Measurements from ENCODE around the gene ZNG1A.
"Not testable (repeated sequence)": the region's sequence is repeated elsewhere in the genome, so short reads cannot be mapped to it uniquely, and the experiment has no call there.

Gene ZNG1A

GRCh38 chr9:178970-179383, at the start of gene ZNG1A:
Gene ZNG1A, minus strand, starts transcription at chr9:179056. Its CDS starts 87 bp downstream, at chr9:178969.
- not testable (repeated sequence) for H3K9ac ChIP-seq (ENCODE audit: insufficient read length); H3K9me3 ChIP-seq (ENCODE audit: low read depth, low read length); DNase-seq (ENCODE audit: low read depth, low spot score); H3K36me3 ChIP-seq (ENCODE audit: insufficient read depth, low read length); H3K27ac ChIP-seq
- peak within 1 kb of the TSS; percentile 58 for H3K4me3 ChIP-seq

DNA sequence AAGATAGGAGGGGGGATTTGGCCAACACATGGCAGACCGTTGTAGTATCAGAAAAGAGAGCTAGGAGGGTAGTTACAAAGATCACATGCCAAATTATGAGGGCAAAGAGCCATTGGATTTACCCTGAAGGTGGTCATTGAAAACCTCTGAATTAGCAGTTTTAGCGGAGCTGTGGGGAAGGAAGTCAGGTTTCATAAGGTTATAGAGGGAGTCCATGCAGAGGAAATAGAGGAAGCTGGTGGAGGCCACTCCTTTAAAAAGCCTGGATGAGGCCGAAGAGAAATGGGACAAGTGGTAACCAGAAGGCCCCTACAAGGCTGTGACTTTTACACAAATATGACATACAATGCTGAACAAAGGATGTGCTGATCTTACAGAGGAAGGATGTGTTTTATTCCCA, 49.0 kb upstream of the ZNG1A start:
- no peaks in the 10 kb centered on the region for H3K36me3 ChIP-seq (ENCODE audit: insufficient read depth, low read length)
- H3K27ac ChIP-seq, result no peak overlapping the region
- TF ChIP-seq FOXP2 (optimal IDR thresholded peaks at IDR 0.05; ENCODE audit: control extremely low read depth, extremely low read length, insufficient read depth), result no peak
- TF ChIP-seq POLR2AphosphoS5 (IDR thresholded peaks at IDR 0.05; ENCODE audit: borderline replicate concordance, low read depth, low read length), result no peak
- no peak for TF ChIP-seq EZH2 (IDR thresholded peaks at IDR 0.05)
- H3K4me3 ChIP-seq, result no peak overlapping the region
- no peaks in the 10 kb centered on the region for H3K9me3 ChIP-seq (ENCODE audit: low read depth, low read length)
- no peak for DNase-seq (ENCODE audit: low read depth, low spot score)
- H3K9ac ChIP-seq (ENCODE audit: insufficient read length), result no peak overlapping the region

DNA sequence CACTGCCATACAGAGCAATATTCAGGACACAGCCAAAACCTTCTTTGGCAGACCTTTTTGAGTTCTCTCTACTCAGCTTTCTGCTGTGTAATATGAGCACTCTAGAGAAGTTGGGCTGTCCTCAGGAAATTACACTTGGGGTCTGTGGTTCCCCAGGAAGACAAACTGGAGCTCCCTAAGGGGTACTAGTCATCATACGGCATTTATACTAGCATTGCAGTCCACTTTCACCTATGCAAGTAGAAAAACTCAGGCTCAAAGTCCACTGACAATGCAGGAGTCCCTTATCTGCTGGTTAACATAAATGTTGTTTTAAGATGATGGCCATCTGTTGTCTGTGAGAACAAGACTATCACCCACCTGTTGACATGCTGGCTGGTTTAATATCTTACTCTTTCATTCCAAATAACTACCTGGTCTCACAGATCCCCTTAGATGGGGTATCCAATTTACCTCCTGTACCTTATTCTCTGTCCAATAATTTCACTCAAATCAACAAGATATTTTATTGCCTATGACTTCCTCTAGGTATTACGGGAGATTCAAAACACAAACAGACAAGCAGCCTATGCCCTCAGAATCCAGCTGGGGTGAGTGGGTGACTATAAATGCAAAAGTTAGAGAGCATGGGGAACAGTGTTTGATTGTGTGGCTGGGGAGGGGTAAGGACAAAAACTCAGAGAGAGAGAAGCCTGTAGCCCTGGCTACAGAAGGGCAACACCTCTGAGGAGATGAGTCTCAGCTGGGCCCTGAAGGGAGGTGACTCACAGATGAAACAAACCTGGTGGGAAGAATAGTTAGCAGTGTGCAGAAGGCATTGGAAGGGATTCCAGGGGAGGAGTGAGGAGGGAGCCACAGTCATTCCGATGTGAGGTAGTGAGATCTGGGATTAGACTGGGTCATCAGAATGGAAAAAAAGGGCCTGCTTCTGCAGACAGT, 46.0 kb upstream of the ZNG1A start:
- Histone ChIP-seq H3K36me3 (ENCODE audit: insufficient read depth, low read length) (no peaks in the 10 kb centered on the region), H3K9me3 (ENCODE audit: low read depth, low read length) (no peaks in the 10 kb centered on the region), H3K27ac (no peak overlapping the region), H3K9ac (ENCODE audit: insufficient read length) (no peak overlapping the region), H3K4me3 (no peak overlapping the region)
- TF ChIP-seq POLR2AphosphoS5 (IDR thresholded peaks at IDR 0.05; ENCODE audit: borderline replicate concordance, low read depth, low read length), result no peak
- no peak for TF ChIP-seq FOXP2 (optimal IDR thresholded peaks at IDR 0.05; ENCODE audit: control extremely low read depth, extremely low read length, insufficient read depth)
- TF ChIP-seq EZH2 (IDR thresholded peaks at IDR 0.05), result no peak
- DNase-seq (ENCODE audit: low read depth, low spot score), result no peak

DNA sequence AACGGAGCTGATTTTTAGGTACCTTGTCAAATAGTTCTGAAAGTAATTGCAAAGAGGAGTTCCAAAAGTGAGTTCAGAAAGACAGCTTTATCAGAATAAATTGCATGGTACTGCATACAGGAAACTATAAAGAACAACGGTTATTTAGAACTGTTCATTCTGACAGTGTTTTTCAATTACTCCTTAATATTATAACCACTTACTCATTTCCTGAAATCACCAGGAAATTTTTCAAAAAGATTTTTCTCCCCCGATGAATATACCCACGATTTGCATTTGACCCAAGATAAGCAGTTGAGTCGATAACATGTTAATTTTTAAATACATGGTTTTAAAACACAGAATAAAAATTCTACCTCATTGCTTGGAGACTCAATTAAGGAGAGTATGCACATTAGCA, 45.2 kb upstream of the ZNG1A start:
- no peak overlapping the region for H3K27ac ChIP-seq
- no peaks in the 10 kb centered on the region for H3K36me3 ChIP-seq (ENCODE audit: insufficient read depth, low read length)
- no peak for DNase-seq (ENCODE audit: low read depth, low spot score)
- TF ChIP-seq FOXP2 (optimal IDR thresholded peaks at IDR 0.05; ENCODE audit: control extremely low read depth, extremely low read length, insufficient read depth) (no peak), EZH2 (IDR thresholded peaks at IDR 0.05) (no peak), POLR2AphosphoS5 (IDR thresholded peaks at IDR 0.05; ENCODE audit: borderline replicate concordance, low read depth, low read length) (no peak)
- no peak overlapping the region for H3K4me3 ChIP-seq
- no peaks in the 10 kb centered on the region for H3K9me3 ChIP-seq (ENCODE audit: low read depth, low read length)
- no peak overlapping the region for H3K9ac ChIP-seq (ENCODE audit: insufficient read length)

DNA sequence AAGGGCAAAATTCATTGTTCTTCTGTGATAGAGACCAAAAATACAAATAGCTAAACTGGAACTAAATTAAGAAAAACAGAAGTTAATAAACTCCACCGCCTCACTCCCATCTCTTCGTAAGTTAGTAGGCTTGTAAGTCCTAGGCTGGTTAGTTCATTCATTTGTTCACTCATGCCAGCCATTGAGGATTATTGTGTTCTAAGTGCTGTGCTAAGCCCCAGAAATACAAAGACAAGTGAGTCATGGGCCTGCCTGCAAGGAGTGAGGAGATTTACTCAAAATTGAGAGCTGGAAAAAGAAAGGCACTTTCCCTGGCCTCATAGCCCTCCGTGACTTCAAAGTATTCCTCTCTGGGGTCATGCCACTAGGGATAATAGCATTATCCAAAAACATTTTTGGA, 44.3 kb upstream of the ZNG1A start:
- H3K9me3 ChIP-seq (ENCODE audit: low read depth, low read length), result no peaks in the 10 kb centered on the region
- H3K4me3 ChIP-seq, result no peak overlapping the region
- TF ChIP-seq POLR2AphosphoS5 (IDR thresholded peaks at IDR 0.05; ENCODE audit: borderline replicate concordance, low read depth, low read length) (no peak), EZH2 (IDR thresholded peaks at IDR 0.05) (no peak)
- no peaks in the 10 kb centered on the region for H3K36me3 ChIP-seq (ENCODE audit: insufficient read depth, low read length)
- no peak for DNase-seq (ENCODE audit: low read depth, low spot score)
- no peak overlapping the region for H3K9ac ChIP-seq (ENCODE audit: insufficient read length)
- H3K27ac ChIP-seq, result no peak overlapping the region

- Histone ChIP-seq H3K4me3 (no peak overlapping the region), H3K9ac (ENCODE audit: insufficient read length) (no peak overlapping the region), H3K27ac (no peak overlapping the region), H3K9me3 (ENCODE audit: low read depth, low read length) (no peaks in the 10 kb centered on the region), H3K36me3 (ENCODE audit: insufficient read depth, low read length) (no peaks in the 10 kb centered on the region)
- no peak for TF ChIP-seq POLR2AphosphoS5 (IDR thresholded peaks at IDR 0.05; ENCODE audit: borderline replicate concordance, low read depth, low read length)
- TF ChIP-seq FOXP2 (optimal IDR thresholded peaks at IDR 0.05; ENCODE audit: control extremely low read depth, extremely low read length, insufficient read depth), result no peak
- TF ChIP-seq EZH2 (IDR thresholded peaks at IDR 0.05), result no peak
- no peak for DNase-seq (ENCODE audit: low read depth, low spot score)
Measured at GRCh38 chr9:221989-222776, 43.3 kb upstream of the ZNG1A start.

GRCh38 chr9:219670-220365, 41.0 kb upstream of the ZNG1A start:
- DNase-seq (ENCODE audit: low read depth, low spot score), result no peak
- Histone ChIP-seq H3K9me3 (ENCODE audit: low read depth, low read length) (no peaks in the 10 kb centered on the region), H3K9ac (ENCODE audit: insufficient read length) (no peak overlapping the region), H3K4me3 (no peak overlapping the region), H3K36me3 (ENCODE audit: insufficient read depth, low read length) (no peaks in the 10 kb centered on the region), H3K27ac (no peak overlapping the region)
- TF ChIP-seq FOXP2 (optimal IDR thresholded peaks at IDR 0.05; ENCODE audit: control extremely low read depth, extremely low read length, insufficient read depth), result no peak
- no peak for TF ChIP-seq POLR2AphosphoS5 (IDR thresholded peaks at IDR 0.05; ENCODE audit: borderline replicate concordance, low read depth, low read length)
- TF ChIP-seq EZH2 (IDR thresholded peaks at IDR 0.05), result no peak

DNA sequence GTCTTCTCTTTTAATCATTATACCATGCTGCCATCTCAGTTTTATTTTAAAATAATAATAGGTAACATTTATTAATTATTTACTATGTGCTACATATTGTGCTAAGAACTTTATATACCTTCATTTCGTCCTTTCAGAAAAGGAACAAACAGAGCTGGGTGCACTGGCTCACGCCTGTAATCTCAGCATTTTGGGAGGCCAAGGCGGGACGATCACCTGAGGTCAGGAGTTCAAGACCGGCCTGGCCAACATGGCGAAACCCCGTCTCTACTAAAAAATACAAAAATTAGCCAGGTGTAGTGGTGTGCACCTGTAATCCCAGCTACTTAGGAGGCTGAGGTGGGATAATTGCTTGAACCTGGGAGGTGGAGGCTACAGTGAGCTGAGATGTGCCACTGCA, 40.2 kb upstream of the ZNG1A start:
- H3K4me3 ChIP-seq; DNase-seq (ENCODE audit: low read depth, low spot score); H3K27ac ChIP-seq; H3K9me3 ChIP-seq (ENCODE audit: low read depth, low read length); H3K36me3 ChIP-seq (ENCODE audit: insufficient read depth, low read length); H3K9ac ChIP-seq (ENCODE audit: insufficient read length): not testable (repeated sequence)
